SU-DHL-6 (cell line): ENCODE results near the gene INPP4B.

Experiments used
- H2AFZ ChIP-seq: fragments of 200-600 bp; sonication (generic); 2 replicates; pipeline ENCODE4 v1.6.1; 2014; ENCODE audit warnings: low read depth, mild to moderate bottlenecking, moderate library complexity, mixed read lengths, antibody characterized with exemption, low read length; ENCODE audit not compliant: severe bottlenecking
- H3F3A ChIP-seq: fragments of 200-600 bp; shearing (Covaris generic); 2 replicates; pipeline ENCODE4 v1.6.0; 2016; ENCODE audit warnings: antibody characterized with exemption, mild to moderate bottlenecking; ENCODE audit not compliant: insufficient read depth
- H3K27ac ChIP-seq: fragments of 200-600 bp; sonication (generic); 2 replicates; pipeline ENCODE4 v1.5.1; 2016; ENCODE audit warnings: low read depth, mild to moderate bottlenecking, low read length, moderate library complexity, mixed read lengths
- H3K27me3 ChIP-seq: fragments of 200-600 bp; sonication (generic), shearing (Covaris generic); 2 replicates; pipeline ENCODE4 v1.6.0; 2014; ENCODE audit warnings: mild to moderate bottlenecking, low read length
- H3K36me3 ChIP-seq: fragments of 200-600 bp; sonication (generic); 2 replicates; pipeline ENCODE4 v1.6.1; 2014; ENCODE audit warnings: mild to moderate bottlenecking, low read length, mixed read lengths
- H3K4me2 ChIP-seq: fragments of 300-600, 200-600 bp; shearing (Covaris generic), sonication (generic); 2 replicates; pipeline ENCODE4 v1.6.0; 2014; ENCODE audit warnings: low read length, low read depth, mild to moderate bottlenecking; ENCODE audit not compliant: poor library complexity, severe bottlenecking
- H3K4me3 ChIP-seq: fragments of 200-600 bp; sonication (generic); 2 replicates; pipeline ENCODE4 v1.5.1; 2014; ENCODE audit warnings: antibody characterized with exemption, low read length, mild to moderate bottlenecking, mixed read lengths; ENCODE audit not compliant: insufficient read depth, poor library complexity, severe bottlenecking
- H3K79me2 ChIP-seq: fragments of 200-600 bp; sonication (generic); 2 replicates; pipeline ENCODE4 v1.6.1; 2014; ENCODE audit warnings: mild to moderate bottlenecking, low read length, moderate library complexity; ENCODE audit not compliant: insufficient read depth
- H3K9ac ChIP-seq: fragments of 200-600 bp; sonication (generic); 2 replicates; pipeline ENCODE4 v1.7.0; 2014; ENCODE audit warnings: mild to moderate bottlenecking, low read length
- H3K9me2 ChIP-seq: fragments of 200-600 bp; sonication (generic); replicated peaks from 2 replicates; pipeline ENCODE4 v1.6.1; 2014; ENCODE audit warnings: low read length; ENCODE audit not compliant: insufficient read depth
- H3K9me3 ChIP-seq: fragments of 200-600 bp; sonication (generic); 2 replicates; pipeline ENCODE4 v1.6.1; 2014; ENCODE audit warnings: low read length, mixed read lengths; ENCODE audit not compliant: insufficient read depth
- H4K20me1 ChIP-seq: fragments of 200-600 bp; sonication (generic); 2 replicates; pipeline ENCODE4 v1.6.1; 2014; ENCODE audit warnings: low read depth, mild to moderate bottlenecking, antibody characterized with exemption, low read length, moderate library complexity, mixed read lengths
- CTCF ChIP-seq: fragments of 200-600 bp; sonication (generic); IDR thresholded peaks from one replicate; pipeline ENCODE4 v1.5.1; 2017; ENCODE audit warnings: antibody characterized with exemption, mild to moderate bottlenecking, low read length, moderate library complexity; ENCODE audit not compliant: insufficient read depth, poor library complexity, severe bottlenecking
- EZH2phosphoT487 ChIP-seq: fragments of 200-600 bp; sonication (generic), shearing (Covaris generic); conservative IDR thresholded peaks from 2 replicates; pipeline ENCODE4 v1.6.1; 2018; ENCODE audit warnings: mild to moderate bottlenecking, antibody characterized with exemption, low read length, moderate library complexity, mixed read lengths

Gene INPP4B

DNA sequence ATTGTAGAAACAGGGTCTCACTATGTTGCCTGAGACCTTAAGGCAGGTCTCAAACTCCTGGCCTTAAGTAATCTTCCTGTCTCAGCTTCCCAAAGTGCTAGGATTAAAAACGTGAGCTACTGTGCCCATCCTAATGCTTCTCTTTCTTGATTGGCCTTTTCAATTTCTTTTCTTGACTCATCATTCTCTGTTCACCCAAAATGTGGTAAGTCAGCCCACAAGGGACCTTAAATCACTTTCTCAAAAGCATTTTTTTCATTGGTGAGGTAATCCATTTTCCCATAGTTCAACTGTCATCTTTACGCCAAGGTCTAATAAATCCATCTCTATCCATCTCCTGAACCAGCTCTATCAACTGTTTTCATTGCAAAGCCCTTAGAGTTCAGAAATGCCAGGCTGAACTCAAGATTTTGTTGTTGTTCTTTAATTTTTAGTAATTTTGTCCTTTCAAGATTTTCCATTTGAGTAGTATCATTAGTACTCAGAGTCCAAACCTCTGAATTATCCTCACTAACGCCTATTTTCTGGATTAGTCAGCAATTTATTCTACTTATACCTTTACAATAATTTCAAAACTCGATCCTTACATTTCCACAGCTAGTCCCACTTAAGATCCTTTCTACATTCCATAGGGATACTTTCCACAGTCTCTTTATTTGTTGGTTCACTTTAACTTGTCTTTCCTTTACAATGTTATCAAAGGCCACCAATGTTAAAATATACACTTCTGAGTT is 681.2 kb downstream of the INPP4B start:
- TF ChIP-seq CTCF: no peak
- no peak for TF ChIP-seq EZH2phosphoT487

DNA sequence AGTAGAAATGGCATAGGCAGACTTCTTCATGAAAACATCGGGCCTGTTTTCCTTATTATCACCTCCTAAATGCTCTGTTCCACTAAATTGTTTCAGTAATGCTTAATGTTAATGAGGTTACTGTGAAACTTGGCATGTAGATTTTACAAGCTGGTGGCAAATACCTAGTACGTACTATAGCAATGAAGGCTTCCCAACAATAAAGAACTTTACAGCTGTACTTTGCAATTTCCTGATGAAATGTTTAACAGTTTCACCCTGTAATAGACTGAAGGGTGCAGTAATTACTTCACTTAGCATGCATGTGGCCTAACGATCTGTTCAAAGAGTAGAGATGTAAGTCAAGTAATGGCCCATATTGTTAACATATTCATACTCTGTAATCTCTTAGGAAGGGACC is 685.0 kb downstream of the INPP4B start:
- no peaks in the 10 kb centered on the region for H3K79me2 ChIP-seq
- H3K4me2 ChIP-seq: no peak overlapping the region
- no peaks in the 10 kb centered on the region for H4K20me1 ChIP-seq
- H3K27ac ChIP-seq: no peak overlapping the region
- no peak overlapping the region for H3K4me3 ChIP-seq
- no peak for TF ChIP-seq CTCF
- TF ChIP-seq EZH2phosphoT487: no peak
- no peak overlapping the region for H3K9ac ChIP-seq
- H3K36me3 ChIP-seq: no peaks in the 10 kb centered on the region
- H2AFZ ChIP-seq: no peak overlapping the region
- no peaks in the 10 kb centered on the region for H3K27me3 ChIP-seq
- H3K9me3 ChIP-seq: no peaks in the 10 kb centered on the region
- H3K9me2 ChIP-seq: no peaks in the 10 kb centered on the region
- no peaks in the 10 kb centered on the region for H3F3A ChIP-seq

More for the DNA sequence above, 681.2 kb downstream of the INPP4B start:
- no peaks in the 10 kb centered on the region for H3F3A ChIP-seq
- H3K4me3 ChIP-seq: no peak overlapping the region
- H2AFZ ChIP-seq: no peak overlapping the region
- H3K4me2 ChIP-seq: no peak overlapping the region
- no peak overlapping the region for H3K9ac ChIP-seq
- H4K20me1 ChIP-seq: no peaks in the 10 kb centered on the region
- no peaks in the 10 kb centered on the region for H3K36me3 ChIP-seq
- H3K9me2 ChIP-seq: no peaks in the 10 kb centered on the region
- no peaks in the 10 kb centered on the region for H3K9me3 ChIP-seq
- H3K79me2 ChIP-seq: no peaks in the 10 kb centered on the region
- H3K27me3 ChIP-seq: no peaks in the 10 kb centered on the region
- no peak overlapping the region for H3K27ac ChIP-seq

- no peaks in the 10 kb centered on the region for H3F3A ChIP-seq
- H3K9me3 ChIP-seq: no peaks in the 10 kb centered on the region
- no peaks in the 10 kb centered on the region for H3K27me3 ChIP-seq
- H3K27ac ChIP-seq: no peak overlapping the region
- H2AFZ ChIP-seq: no peak overlapping the region
- no peaks in the 10 kb centered on the region for H3K79me2 ChIP-seq
- no peak overlapping the region for H3K4me3 ChIP-seq
- H3K9me2 ChIP-seq: no peaks in the 10 kb centered on the region
- no peaks in the 10 kb centered on the region for H4K20me1 ChIP-seq
- no peak overlapping the region for H3K9ac ChIP-seq
- no peak overlapping the region for H3K4me2 ChIP-seq
- TF ChIP-seq EZH2phosphoT487: no peak
- no peak for TF ChIP-seq CTCF
- H3K36me3 ChIP-seq: no peaks in the 10 kb centered on the region
Measured at GRCh38 chr4:142160509-142160908, 685.6 kb downstream of the INPP4B start.
